GM13977 (cell line): ENCODE data around the gene CHM.
A peak's percentile ranks its signal among the peaks of the same experiment; 100 is the strongest.
"Not testable (repeated sequence)": the region's sequence is repeated elsewhere in the genome, so short reads cannot be mapped to it uniquely, and the experiment has no call there.

ENCODE experiments used
- DNase-seq: peaks from one replicate; pipeline ENCODE4 v3.0.0; 2012; ENCODE audit warnings: low spot score
- in situ Hi-C: fragments of 300-500 bp; cut with MboI; formaldehyde crosslinking; loops from one replicate; pipeline ENCODE4 v1.12.0; 2022; ENCODE audit warnings: low sequenced_read_pairs, low pct_unique_long_range_greater_than_20kb, mixed read lengths, inconsistent platforms; ENCODE audit not compliant: unreplicated experiment
- TF ChIP-seq, protein P1 (sequence below): IDR thresholded peaks from 2 replicates; pipeline ENCODE4 v1.5.1; 2012; ENCODE audit warnings: mild to moderate bottlenecking, control low read depth; ENCODE audit not compliant: insufficient read depth; ENCODE audit errors: extremely low read depth, missing control alignments

Gene CHM

DNA sequence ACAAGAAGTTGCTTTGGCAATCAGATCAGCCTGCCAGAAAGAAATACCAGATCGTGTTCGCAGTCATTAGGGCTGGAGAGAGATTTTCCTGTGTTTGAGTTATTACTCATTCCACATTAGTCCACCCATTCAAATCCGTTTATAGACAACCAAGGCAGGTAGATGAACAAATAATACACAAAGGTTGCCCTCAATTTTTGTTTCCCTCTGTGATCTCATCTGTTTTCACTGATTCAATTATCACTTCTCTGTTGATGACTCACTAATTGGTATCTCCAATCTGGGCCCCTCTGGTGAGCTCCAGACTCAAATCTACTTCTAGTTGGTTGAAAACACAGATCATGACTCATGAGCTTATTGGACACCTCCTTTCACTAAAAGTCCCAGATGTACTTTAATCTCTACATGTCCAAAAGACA lies 54.5 kb downstream of the CHM start:
- DNase-seq, result no peak
- in situ Hi-C loops, result no loop called here
- TF ChIP-seq, protein P1, sequence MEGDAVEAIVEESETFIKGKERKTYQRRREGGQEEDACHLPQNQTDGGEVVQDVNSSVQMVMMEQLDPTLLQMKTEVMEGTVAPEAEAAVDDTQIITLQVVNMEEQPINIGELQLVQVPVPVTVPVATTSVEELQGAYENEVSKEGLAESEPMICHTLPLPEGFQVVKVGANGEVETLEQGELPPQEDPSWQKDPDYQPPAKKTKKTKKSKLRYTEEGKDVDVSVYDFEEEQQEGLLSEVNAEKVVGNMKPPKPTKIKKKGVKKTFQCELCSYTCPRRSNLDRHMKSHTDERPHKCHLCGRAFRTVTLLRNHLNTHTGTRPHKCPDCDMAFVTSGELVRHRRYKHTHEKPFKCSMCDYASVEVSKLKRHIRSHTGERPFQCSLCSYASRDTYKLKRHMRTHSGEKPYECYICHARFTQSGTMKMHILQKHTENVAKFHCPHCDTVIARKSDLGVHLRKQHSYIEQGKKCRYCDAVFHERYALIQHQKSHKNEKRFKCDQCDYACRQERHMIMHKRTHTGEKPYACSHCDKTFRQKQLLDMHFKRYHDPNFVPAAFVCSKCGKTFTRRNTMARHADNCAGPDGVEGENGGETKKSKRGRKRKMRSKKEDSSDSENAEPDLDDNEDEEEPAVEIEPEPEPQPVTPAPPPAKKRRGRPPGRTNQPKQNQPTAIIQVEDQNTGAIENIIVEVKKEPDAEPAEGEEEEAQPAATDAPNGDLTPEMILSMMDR, result no peak

DNA sequence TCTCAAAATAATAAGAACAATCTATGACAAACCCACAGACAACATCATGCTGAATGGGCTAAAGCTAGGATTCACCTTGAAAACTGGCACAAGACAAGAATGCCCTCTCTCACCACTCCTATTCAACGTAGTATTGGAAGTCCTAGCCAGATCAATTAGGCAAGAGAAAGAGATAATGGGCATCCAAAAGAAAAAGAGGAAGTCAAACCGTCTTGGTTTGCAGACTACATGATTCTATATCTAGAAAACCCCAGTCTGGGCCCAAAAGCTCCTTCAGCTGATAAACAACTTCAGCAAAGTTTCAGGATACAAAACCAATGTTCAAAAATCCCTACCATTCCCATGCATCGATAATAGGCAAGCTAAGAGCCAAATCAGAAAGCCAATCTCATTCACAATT lies 59.0 kb downstream of the CHM start:
- TF ChIP-seq, protein P1, result no peak
- in situ Hi-C loops, result no loop called here
- no peak for DNase-seq

GRCh38 chrX:85980286-85980685 lies 67.1 kb downstream of the CHM start:
- no peak for DNase-seq
- TF ChIP-seq, protein P1, result no peak
- in situ Hi-C loops, result no loop called here

- TF ChIP-seq, protein P1, result no peak
- in situ Hi-C loops, result no loop called here
- peak; percentile 21 for DNase-seq
Measured at GRCh38 chrX:85977218-85977617, 70.1 kb downstream of the CHM start.

GRCh38 chrX:85972351-85972750 lies 75.0 kb downstream of the CHM start:
- DNase-seq, in situ Hi-C loops: not testable (repeated sequence)

DNA sequence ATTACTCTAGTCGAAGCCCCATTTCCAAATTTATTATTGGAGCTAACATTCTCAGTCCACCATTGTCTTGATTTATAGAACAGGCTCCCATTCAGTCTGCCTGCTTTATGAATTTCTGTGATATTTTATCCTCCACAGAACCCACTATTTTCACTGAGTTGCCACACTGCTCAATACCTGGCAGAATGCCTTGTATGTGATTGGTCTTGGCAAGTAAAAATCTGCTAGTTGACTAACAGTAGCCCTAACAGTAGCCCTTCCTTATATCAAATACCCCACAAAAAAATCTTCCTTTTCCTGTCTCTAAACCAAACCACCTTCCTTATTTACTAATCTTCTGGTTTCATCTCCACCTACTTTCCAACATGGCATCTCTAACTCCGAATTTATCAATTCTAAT lies 82.6 kb downstream of the CHM start:
- in situ Hi-C loops, result no loop called here
- TF ChIP-seq, protein P1, result no peak

GRCh38 chrX:85963736-85964135 lies 83.6 kb downstream of the CHM start:
- TF ChIP-seq, protein P1, result no peak
- in situ Hi-C loops, result no loop called here
- DNase-seq, result no peak

More for the DNA sequence above, 82.6 kb downstream of the CHM start:
- no peak for DNase-seq
